ENCODE data around the gene TTLL8.

DNA sequence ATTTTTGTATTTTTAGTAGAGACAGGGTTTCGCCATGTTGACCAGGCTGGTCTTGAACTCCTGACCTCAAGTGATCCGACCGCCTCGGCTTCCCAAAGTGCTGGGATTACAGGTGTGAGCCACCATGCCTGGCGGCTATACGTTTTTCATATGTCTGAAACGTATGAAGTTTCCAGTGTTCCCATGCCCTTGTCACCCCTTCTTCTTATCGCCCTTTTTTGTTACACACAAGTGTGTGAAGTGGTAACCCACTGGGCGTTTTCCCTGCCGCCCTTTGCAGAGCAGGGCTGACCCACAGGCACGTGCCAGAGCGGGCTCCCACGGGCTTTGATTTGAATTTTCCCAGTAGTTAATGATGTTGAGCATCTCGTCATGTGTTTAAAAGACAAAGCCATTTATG is 80.5 kb downstream of the TTLL8 start:
- TF ChIP-seq, protein P1, sequence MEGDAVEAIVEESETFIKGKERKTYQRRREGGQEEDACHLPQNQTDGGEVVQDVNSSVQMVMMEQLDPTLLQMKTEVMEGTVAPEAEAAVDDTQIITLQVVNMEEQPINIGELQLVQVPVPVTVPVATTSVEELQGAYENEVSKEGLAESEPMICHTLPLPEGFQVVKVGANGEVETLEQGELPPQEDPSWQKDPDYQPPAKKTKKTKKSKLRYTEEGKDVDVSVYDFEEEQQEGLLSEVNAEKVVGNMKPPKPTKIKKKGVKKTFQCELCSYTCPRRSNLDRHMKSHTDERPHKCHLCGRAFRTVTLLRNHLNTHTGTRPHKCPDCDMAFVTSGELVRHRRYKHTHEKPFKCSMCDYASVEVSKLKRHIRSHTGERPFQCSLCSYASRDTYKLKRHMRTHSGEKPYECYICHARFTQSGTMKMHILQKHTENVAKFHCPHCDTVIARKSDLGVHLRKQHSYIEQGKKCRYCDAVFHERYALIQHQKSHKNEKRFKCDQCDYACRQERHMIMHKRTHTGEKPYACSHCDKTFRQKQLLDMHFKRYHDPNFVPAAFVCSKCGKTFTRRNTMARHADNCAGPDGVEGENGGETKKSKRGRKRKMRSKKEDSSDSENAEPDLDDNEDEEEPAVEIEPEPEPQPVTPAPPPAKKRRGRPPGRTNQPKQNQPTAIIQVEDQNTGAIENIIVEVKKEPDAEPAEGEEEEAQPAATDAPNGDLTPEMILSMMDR (conservative IDR thresholded peaks at IDR 0.05 in 1 of 2, IDR thresholded peaks at IDR 0.05 in 1 of 2; ENCODE audit: low read depth in 1 of 2, low read length in 2 of 2): no peak
- no peak for TF ChIP-seq EZH2 (IDR thresholded peaks at IDR 0.05; ENCODE audit: low read length, missing control alignments)

Data from fibroblast of lung (primary cell).